ENCODE data around the gene INCENP. TPM values are rescaled to one million over a fixed set of nuclear protein-coding genes. Genes with fewer than 3 reads are reported as not detected.

The INCENP gene
- 8.0 to 19.6 TPM (median 12.7 TPM) in 3 replicates for polyA plus RNA-seq
- 5.3 TPM for polyA plus RNA-seq (2011; ENCODE audit: low read depth)
- polyA plus RNA-seq (2011; cell fraction: cytosol; rRNA removed) = 9.4 and 10.3 TPM in 2 replicates
- 23.1 and 32.1 TPM in 2 replicates for polyA plus RNA-seq (2011; cell fraction: nucleus; rRNA removed)
- polyA plus RNA-seq (2012; ENCODE audit: low replicate concordance) = 5.7 and 23.6 TPM in 2 replicates
- 8.5 to 31.3 TPM (median 14.1 TPM) in 3 replicates for polyA minus RNA-seq
- 22.8 TPM for polyA minus RNA-seq (2011; cell fraction: cytosol; rRNA and poly(A)+ RNA removed)
- 14.0 and 21.6 TPM in 2 replicates for polyA minus RNA-seq (2011; cell fraction: nucleus; rRNA and poly(A)+ RNA removed)

GRCh38 chr11:62123669-62124185, at the start of gene INCENP:
TSS of gene INCENP (plus strand) at chr11:62124011. CDS start at chr11:62128162, 4,151 bp downstream.
- H3K36me3 ChIP-seq (ENCODE audit: control insufficient read depth in 2 of 2, extremely low read depth in 1 of 2, insufficient read depth in 2 of 2, low read length in 2 of 2) = peaks cover 6 to 8% of the 10 kb centered on the region in 2 experiments
- H3K79me2 ChIP-seq (ENCODE audit: control insufficient read depth, insufficient read depth, low read length) = peaks cover 49% of the 10 kb centered on the region
- H3K27me3 ChIP-seq (ENCODE audit: control insufficient read depth, extremely low read depth, insufficient read depth, low read length) = no peaks in the 10 kb centered on the region
- H4K20me1 ChIP-seq (ENCODE audit: control insufficient read depth, extremely low read depth, insufficient read depth, low read length) = peaks cover 2% of the 10 kb centered on the region
- FAIRE-seq (peak; percentile 71), DNase-seq (ENCODE audit: low read depth, low spot score) (peak; percentile 90)
- H3K4me2 ChIP-seq (ENCODE audit: control insufficient read depth, extremely low read depth, insufficient read depth, low read depth, low read length) = peak within 1 kb of the TSS; percentile 90
- TF ChIP-seq EZH2 (IDR thresholded peaks at IDR 0.05; ENCODE audit: low read length) = no peak
- TF ChIP-seq, protein P1, sequence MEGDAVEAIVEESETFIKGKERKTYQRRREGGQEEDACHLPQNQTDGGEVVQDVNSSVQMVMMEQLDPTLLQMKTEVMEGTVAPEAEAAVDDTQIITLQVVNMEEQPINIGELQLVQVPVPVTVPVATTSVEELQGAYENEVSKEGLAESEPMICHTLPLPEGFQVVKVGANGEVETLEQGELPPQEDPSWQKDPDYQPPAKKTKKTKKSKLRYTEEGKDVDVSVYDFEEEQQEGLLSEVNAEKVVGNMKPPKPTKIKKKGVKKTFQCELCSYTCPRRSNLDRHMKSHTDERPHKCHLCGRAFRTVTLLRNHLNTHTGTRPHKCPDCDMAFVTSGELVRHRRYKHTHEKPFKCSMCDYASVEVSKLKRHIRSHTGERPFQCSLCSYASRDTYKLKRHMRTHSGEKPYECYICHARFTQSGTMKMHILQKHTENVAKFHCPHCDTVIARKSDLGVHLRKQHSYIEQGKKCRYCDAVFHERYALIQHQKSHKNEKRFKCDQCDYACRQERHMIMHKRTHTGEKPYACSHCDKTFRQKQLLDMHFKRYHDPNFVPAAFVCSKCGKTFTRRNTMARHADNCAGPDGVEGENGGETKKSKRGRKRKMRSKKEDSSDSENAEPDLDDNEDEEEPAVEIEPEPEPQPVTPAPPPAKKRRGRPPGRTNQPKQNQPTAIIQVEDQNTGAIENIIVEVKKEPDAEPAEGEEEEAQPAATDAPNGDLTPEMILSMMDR (optimal IDR thresholded peaks at IDR 0.05 in 1 of 3, IDR thresholded peaks at IDR 0.05 in 1 of 3, conservative IDR thresholded peaks at IDR 0.05 in 1 of 3; ENCODE audit: extremely low read depth in 1 of 3, insufficient read depth in 2 of 3, low read length in 3 of 3) = no peak
- dilution Hi-C loops (cut with MboI; ENCODE audit: extremely low pct_ligation_motif_present, low sequenced_read_pairs) = no loop called here
- H3K9ac ChIP-seq (ENCODE audit: control insufficient read depth, extremely low read depth, insufficient read depth, low read length) = peak within 1 kb of the TSS; percentile 89
- no peaks in the 10 kb centered on the region for H3K9me1 ChIP-seq (ENCODE audit: control insufficient read depth, extremely low read depth, insufficient read depth, low read length)
- peak within 1 kb of the TSS; percentile 70 for H3K27ac ChIP-seq (ENCODE audit: control insufficient read depth, insufficient read depth, low read length)
- H3K4me3 ChIP-seq (ENCODE audit: control insufficient read depth in 2 of 3, extremely low read depth in 1 of 3, insufficient read depth in 2 of 3, low read depth in 1 of 3, low read length in 3 of 3) = peak within 1 kb of the TSS; percentile 74 to 92 (median 83)
- no peaks in the 10 kb centered on the region for H3K9me3 ChIP-seq (ENCODE audit: control insufficient read depth, low read depth, low read length)
- H3K4me1 ChIP-seq (ENCODE audit: control insufficient read depth, extremely low read depth, insufficient read depth, low read length) = peaks cover 17% of the 10 kb centered on the region
- H2AFZ ChIP-seq (ENCODE audit: control insufficient read depth, low read length) = peak within 1 kb of the TSS; percentile 92

- Histone ChIP-seq H3K36me3 (ENCODE audit: control insufficient read depth in 2 of 2, extremely low read depth in 1 of 2, insufficient read depth in 2 of 2, low read length in 2 of 2) (no peaks in the 10 kb centered on the region), H3K4me2 (ENCODE audit: control insufficient read depth, extremely low read depth, insufficient read depth, low read depth, low read length) (no peak overlapping the region), H3K9ac (ENCODE audit: control insufficient read depth, extremely low read depth, insufficient read depth, low read length) (no peak overlapping the region), H3K9me3 (ENCODE audit: control insufficient read depth, low read depth, low read length) (no peaks in the 10 kb centered on the region), H3K27me3 (ENCODE audit: control insufficient read depth, extremely low read depth, insufficient read depth, low read length) (no peaks in the 10 kb centered on the region), H3K9me1 (ENCODE audit: control insufficient read depth, extremely low read depth, insufficient read depth, low read length) (no peaks in the 10 kb centered on the region), H3K4me1 (ENCODE audit: control insufficient read depth, extremely low read depth, insufficient read depth, low read length) (no peaks in the 10 kb centered on the region), H3K27ac (ENCODE audit: control insufficient read depth, insufficient read depth, low read length) (no peak overlapping the region), H2AFZ (ENCODE audit: control insufficient read depth, low read length) (no peak overlapping the region), H3K79me2 (ENCODE audit: control insufficient read depth, insufficient read depth, low read length) (no peaks in the 10 kb centered on the region), H3K4me3 (ENCODE audit: control insufficient read depth in 2 of 3, extremely low read depth in 1 of 3, insufficient read depth in 2 of 3, low read depth in 1 of 3, low read length in 3 of 3) (no peak overlapping the region), H4K20me1 (ENCODE audit: control insufficient read depth, extremely low read depth, insufficient read depth, low read length) (no peaks in the 10 kb centered on the region)
- DNase-seq (ENCODE audit: low read depth, low spot score) (no peak), FAIRE-seq (no peak)
- TF ChIP-seq EZH2 (IDR thresholded peaks at IDR 0.05; ENCODE audit: low read length) = no peak
- TF ChIP-seq, protein P1 (optimal IDR thresholded peaks at IDR 0.05 in 1 of 3, IDR thresholded peaks at IDR 0.05 in 1 of 3, conservative IDR thresholded peaks at IDR 0.05 in 1 of 3; ENCODE audit: extremely low read depth in 1 of 3, insufficient read depth in 2 of 3, low read length in 3 of 3) = no peak
- dilution Hi-C loops (cut with MboI; ENCODE audit: extremely low pct_ligation_motif_present, low sequenced_read_pairs) = loop anchor here (25.0 kb wide), 1 partner anchor 163 kb away; the partner anchor contains the start of gene RAB3IL1
These were observed 48.4 kb upstream of the INCENP start for GRCh38 chr11:62075438-62075837.

Data from keratinocyte (primary cell).